ENCODE results near the gene ADGRV1. TPM values are rescaled to one million over a fixed set of nuclear protein-coding genes. Genes with fewer than 3 reads are reported as not detected.

ADGRV1 gene
- total RNA-seq, 4 donors from 2014 or later = 6.0 to 37.0 (median 10.6) TPM

DNA sequence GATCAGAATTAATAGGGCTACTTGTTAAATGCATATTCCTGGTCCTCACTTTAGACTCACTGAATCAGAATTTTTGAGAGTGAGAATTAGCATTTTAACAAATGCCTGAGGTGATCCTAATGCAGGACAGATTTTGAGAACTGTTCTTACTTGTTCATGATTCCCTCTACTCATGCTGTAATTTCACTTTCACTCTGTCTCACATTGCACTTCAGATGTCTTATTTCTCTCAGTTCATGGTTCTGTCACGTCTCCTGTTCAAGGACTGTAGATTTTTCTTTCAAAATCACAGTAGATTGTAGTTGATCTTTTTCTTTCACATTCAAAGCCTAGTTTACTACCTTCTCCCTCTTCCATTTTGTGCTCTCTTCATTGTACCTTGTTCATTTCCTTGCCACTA, 54.3 kb downstream of the ADGRV1 start:
- intact Hi-C loops (cut with DNase I; ENCODE audit: low total_unique reads) = no loop called here
- WGBS, 2 donors (ENCODE audit: low coverage in 1 of 2) = 50 to 57% methylated on average over 1 of the region's 1 CpG
- H3K36me3 ChIP-seq = no peaks in the 10 kb centered on the region
- DNase-seq = no peak
- no peaks in the 10 kb centered on the region for H3K27me3 ChIP-seq
- TF ChIP-seq, protein P1, sequence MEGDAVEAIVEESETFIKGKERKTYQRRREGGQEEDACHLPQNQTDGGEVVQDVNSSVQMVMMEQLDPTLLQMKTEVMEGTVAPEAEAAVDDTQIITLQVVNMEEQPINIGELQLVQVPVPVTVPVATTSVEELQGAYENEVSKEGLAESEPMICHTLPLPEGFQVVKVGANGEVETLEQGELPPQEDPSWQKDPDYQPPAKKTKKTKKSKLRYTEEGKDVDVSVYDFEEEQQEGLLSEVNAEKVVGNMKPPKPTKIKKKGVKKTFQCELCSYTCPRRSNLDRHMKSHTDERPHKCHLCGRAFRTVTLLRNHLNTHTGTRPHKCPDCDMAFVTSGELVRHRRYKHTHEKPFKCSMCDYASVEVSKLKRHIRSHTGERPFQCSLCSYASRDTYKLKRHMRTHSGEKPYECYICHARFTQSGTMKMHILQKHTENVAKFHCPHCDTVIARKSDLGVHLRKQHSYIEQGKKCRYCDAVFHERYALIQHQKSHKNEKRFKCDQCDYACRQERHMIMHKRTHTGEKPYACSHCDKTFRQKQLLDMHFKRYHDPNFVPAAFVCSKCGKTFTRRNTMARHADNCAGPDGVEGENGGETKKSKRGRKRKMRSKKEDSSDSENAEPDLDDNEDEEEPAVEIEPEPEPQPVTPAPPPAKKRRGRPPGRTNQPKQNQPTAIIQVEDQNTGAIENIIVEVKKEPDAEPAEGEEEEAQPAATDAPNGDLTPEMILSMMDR (IDR thresholded peaks at IDR 0.05) = no peak
- TF ChIP-seq EP300 (IDR thresholded peaks at IDR 0.05; ENCODE audit: low read depth) (no peak), POLR2A (IDR thresholded peaks at IDR 0.05) (no peak), POLR2AphosphoS5 (IDR thresholded peaks at IDR 0.05) (no peak)
- H3K27ac ChIP-seq = no peak overlapping the region
- no peaks in the 10 kb centered on the region for H3K9me3 ChIP-seq
- H3K4me1 ChIP-seq = no peaks in the 10 kb centered on the region
- in situ Hi-C loops (cut with MboI; ENCODE audit: low pct_ligation_motif_present in 1 of 4, low pct_unique_long_range_greater_than_20kb in 1 of 4, low sequenced_read_pairs in 3 of 4) = no loop called here
- no peak overlapping the region for H3K4me3 ChIP-seq

DNA sequence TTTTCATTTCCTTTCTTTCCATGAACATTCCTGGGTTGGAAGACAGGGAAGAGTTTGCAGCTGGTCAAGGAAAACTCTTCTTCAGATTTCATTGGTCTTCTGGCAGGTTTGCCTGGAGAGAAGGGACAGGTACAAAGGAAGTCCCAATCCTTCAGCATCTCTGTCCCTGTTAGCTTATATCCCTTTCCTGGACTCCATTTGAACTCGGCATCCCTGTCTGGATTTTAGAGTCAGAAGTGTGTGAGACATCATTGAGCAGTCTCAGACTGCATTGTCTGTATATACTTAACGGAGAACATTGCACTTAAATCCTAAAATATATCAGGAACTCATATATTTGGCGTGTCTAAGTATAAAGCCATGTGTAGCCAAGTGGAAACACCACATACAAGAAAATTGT, 54.9 kb downstream of the ADGRV1 start:
- H3K27ac ChIP-seq = no peak overlapping the region
- H3K4me3 ChIP-seq = no peak overlapping the region
- TF ChIP-seq POLR2A (IDR thresholded peaks at IDR 0.05) = no peak
- no peak for TF ChIP-seq EP300 (IDR thresholded peaks at IDR 0.05; ENCODE audit: low read depth)
- TF ChIP-seq POLR2AphosphoS5 (IDR thresholded peaks at IDR 0.05) = no peak
- TF ChIP-seq, protein P1 (IDR thresholded peaks at IDR 0.05) = no peak
- no peak for DNase-seq
- H3K36me3 ChIP-seq = no peaks in the 10 kb centered on the region
- H3K27me3 ChIP-seq = no peaks in the 10 kb centered on the region
- in situ Hi-C loops (cut with MboI; ENCODE audit: low pct_ligation_motif_present in 1 of 4, low pct_unique_long_range_greater_than_20kb in 1 of 4, low sequenced_read_pairs in 3 of 4) = no loop called here
- WGBS, 2 donors (ENCODE audit: low coverage in 1 of 2) = 87% methylated on average over 3 of the region's 3 CpGs
- H3K4me1 ChIP-seq = no peaks in the 10 kb centered on the region
- intact Hi-C loops (cut with DNase I; ENCODE audit: low total_unique reads) = no loop called here
- no peaks in the 10 kb centered on the region for H3K9me3 ChIP-seq

DNA sequence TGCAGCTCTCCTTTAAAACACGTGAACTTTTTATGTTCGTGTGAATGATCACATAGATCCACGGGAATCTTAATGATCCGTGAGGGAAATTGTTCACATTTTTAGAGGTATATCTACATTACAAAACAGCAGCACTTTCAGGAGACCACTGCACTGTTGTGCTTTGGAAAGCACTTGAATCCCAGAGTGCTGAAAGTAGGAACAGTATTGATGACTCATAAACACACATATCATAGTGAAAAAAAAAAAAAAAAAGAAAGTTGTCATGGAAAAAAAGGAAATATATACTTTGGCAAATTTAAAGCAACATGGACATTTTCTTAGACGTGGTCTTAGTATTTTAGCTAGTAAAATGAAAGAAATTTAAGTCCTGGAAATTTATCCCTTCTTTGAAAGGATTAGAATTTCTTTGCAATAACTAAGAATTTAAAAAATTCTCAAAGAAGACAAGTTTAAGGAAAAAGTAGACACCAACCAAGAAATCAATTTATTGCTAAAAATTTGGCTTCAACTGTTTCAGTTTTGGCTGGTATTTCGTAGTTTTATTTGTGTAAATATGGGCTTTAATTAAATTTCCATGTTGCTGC, 55.4 kb downstream of the ADGRV1 start:
- Histone ChIP-seq H3K27ac (no peak overlapping the region), H3K4me1 (no peaks in the 10 kb centered on the region), H3K36me3 (no peaks in the 10 kb centered on the region), H3K27me3 (no peaks in the 10 kb centered on the region), H3K9me3 (no peaks in the 10 kb centered on the region), H3K4me3 (no peak overlapping the region)
- intact Hi-C loops (cut with DNase I; ENCODE audit: low total_unique reads) (no loop called here), in situ Hi-C loops (cut with MboI; ENCODE audit: low pct_ligation_motif_present in 1 of 4, low pct_unique_long_range_greater_than_20kb in 1 of 4, low sequenced_read_pairs in 3 of 4) (no loop called here)
- no peak for DNase-seq
- 77 to 82% methylated on average over 6 of the region's 6 CpGs for WGBS, 2 donors (ENCODE audit: low coverage in 1 of 2)
- TF ChIP-seq POLR2AphosphoS5 (IDR thresholded peaks at IDR 0.05) (no peak), EP300 (IDR thresholded peaks at IDR 0.05; ENCODE audit: low read depth) (no peak), POLR2A (IDR thresholded peaks at IDR 0.05) (no peak)
- TF ChIP-seq, protein P1 (IDR thresholded peaks at IDR 0.05) = no peak

DNA sequence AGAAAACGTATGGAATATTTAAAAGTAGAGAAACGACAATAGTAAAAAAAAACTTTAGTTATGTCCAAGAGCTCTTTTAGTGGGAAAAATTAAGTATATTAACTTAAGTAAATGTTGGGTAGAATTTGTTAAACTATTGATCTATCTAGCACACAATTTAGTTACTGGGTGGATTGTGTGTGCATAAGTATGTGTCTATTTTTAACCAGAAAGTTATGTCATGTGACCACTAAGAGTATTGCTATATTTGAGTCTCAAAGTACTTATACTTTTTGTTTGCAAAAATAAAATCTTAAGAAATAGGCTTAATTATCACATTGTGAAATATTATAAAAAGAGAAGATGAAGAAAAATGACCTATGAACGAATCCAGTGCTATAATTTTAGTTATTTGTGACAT, 56.8 kb downstream of the ADGRV1 start:
- Histone ChIP-seq H3K27me3 (no peaks in the 10 kb centered on the region), H3K9me3 (no peaks in the 10 kb centered on the region), H3K4me1 (no peaks in the 10 kb centered on the region), H3K27ac (no peak overlapping the region), H3K4me3 (no peak overlapping the region), H3K36me3 (no peaks in the 10 kb centered on the region)
- intact Hi-C loops (cut with DNase I; ENCODE audit: low total_unique reads) (no loop called here), in situ Hi-C loops (cut with MboI; ENCODE audit: low pct_ligation_motif_present in 1 of 4, low pct_unique_long_range_greater_than_20kb in 1 of 4, low sequenced_read_pairs in 3 of 4) (no loop called here)
- no peak for DNase-seq
- TF ChIP-seq POLR2A (IDR thresholded peaks at IDR 0.05) (no peak), POLR2AphosphoS5 (IDR thresholded peaks at IDR 0.05) (no peak), EP300 (IDR thresholded peaks at IDR 0.05; ENCODE audit: low read depth) (no peak)
- TF ChIP-seq, protein P1 (IDR thresholded peaks at IDR 0.05) = no peak
- WGBS, 2 donors (ENCODE audit: low coverage in 1 of 2) = 81% methylated on average over 3 of the region's 3 CpGs
